Esophagus squamous epithelium (tissue), 4 donors: ENCODE data around the gene GCK.
"Not testable (repeated sequence)": the region's sequence is repeated elsewhere in the genome, so short reads cannot be mapped to it uniquely, and the experiment has no call there.

ENCODE experiments used
- POLR2A ChIP-seq, 4 donors: fragments of 450-650 bp; IDR thresholded peaks; one replicate each; pipeline ENCODE4 v1.6.1; 2017; ENCODE audit warnings: antibody characterized with exemption in 4 of 4, mild to moderate bottlenecking in 4 of 4, moderate library complexity in 3 of 4
- TF ChIP-seq, protein P1 (sequence below), 6 experiments: fragments of 450-650 bp in 4 of 6; fragments of 200-600 bp in 2 of 6; sonication (generic) in 2 of 6; IDR thresholded peaks; one replicate each; pipeline ENCODE4 v1.5.1; 2016 to 2019; ENCODE audit warnings: antibody characterized with exemption in 6 of 6, mild to moderate bottlenecking in 4 of 6, moderate library complexity in 4 of 6

DNA sequence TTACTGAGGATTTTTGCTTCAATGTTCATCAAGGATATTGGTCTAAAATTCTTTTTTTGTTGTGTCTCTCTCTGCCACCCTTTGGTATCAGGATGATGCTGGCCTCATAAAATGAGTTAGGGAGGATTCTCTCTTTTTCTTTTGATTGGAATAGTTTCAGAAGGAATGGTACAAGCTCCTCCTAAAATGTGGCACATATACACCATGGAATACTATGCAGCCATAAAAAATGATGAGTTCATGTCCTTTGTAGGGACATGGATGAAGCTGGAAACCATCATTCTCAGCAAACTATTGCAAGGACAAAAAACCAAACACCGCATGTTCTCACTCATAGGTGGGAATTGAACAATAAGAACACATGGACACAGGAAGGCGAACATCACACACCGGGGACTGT lies 10.9 kb upstream of the GCK start:
- TF ChIP-seq, protein P1, sequence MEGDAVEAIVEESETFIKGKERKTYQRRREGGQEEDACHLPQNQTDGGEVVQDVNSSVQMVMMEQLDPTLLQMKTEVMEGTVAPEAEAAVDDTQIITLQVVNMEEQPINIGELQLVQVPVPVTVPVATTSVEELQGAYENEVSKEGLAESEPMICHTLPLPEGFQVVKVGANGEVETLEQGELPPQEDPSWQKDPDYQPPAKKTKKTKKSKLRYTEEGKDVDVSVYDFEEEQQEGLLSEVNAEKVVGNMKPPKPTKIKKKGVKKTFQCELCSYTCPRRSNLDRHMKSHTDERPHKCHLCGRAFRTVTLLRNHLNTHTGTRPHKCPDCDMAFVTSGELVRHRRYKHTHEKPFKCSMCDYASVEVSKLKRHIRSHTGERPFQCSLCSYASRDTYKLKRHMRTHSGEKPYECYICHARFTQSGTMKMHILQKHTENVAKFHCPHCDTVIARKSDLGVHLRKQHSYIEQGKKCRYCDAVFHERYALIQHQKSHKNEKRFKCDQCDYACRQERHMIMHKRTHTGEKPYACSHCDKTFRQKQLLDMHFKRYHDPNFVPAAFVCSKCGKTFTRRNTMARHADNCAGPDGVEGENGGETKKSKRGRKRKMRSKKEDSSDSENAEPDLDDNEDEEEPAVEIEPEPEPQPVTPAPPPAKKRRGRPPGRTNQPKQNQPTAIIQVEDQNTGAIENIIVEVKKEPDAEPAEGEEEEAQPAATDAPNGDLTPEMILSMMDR (IDR thresholded peaks at IDR 0.05) = not testable (repeated sequence)
- TF ChIP-seq POLR2A (IDR thresholded peaks at IDR 0.05) = not testable (repeated sequence)
